ENCODE measurements around the gene SLC2A8. TPM values are rescaled to one million over a fixed set of nuclear protein-coding genes. Genes with fewer than 3 reads are reported as not detected.

The SLC2A8 gene
- total RNA-seq, 1 donor from 2014 or later, result 30.6 TPM

DNA sequence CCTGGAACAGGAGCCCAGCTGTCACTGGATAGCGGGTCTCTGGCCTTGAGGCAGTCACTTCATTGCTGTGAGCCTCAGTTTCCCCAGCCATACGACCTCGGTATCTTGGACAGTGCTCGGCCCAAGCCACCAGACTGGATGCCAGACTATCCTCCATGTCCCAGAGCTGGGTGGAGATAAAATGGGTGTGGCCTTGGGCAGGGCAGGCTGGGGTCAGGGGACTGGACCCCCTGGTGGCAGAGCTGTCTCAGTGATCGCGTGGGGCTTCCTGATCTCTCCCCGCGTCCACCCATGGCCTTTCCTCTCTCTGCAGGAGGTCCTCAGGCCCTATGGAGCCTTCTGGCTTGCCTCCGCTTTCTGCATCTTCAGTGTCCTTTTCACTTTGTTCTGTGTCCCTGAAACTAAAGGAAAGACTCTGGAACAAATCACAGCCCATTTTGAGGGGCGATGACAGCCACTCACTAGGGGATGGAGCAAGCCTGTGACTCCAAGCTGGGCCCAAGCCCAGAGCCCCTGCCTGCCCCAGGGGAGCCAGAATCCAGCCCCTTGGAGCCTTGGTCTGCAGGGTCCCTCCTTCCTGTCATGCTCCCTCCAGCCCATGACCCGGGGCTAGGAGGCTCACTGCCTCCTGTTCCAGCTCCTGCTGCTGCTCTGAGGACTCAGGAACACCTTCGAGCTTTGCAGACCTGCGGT lies 10.0 kb downstream of the SLC2A8 start:
- H3K36me3 Mint-ChIP-seq (ENCODE audit: unreplicated experiment), result no peaks in the 10 kb centered on the region
- peak overlapping the region; percentile 64 for H3K27ac Mint-ChIP-seq (ENCODE audit: unreplicated experiment)
- H3K4me3 Mint-ChIP-seq (ENCODE audit: unreplicated experiment), result no peak overlapping the region
- H3K4me1 Mint-ChIP-seq (ENCODE audit: low read depth, unreplicated experiment), result peaks cover 14% of the 10 kb centered on the region
- no peak for DNase-seq
- peaks cover 3% of the 10 kb centered on the region for H3K9me3 Mint-ChIP-seq (ENCODE audit: unreplicated experiment)
- H3K27me3 Mint-ChIP-seq (ENCODE audit: unreplicated experiment), result peaks cover 6% of the 10 kb centered on the region
- no peak for TF ChIP-seq CTCF (IDR thresholded peaks at IDR 0.05; ENCODE audit: partially characterized antibody, unreplicated experiment)

GRCh38 chr9:127407492-127407843 lies 10.5 kb downstream of the SLC2A8 start:
- H3K4me3 Mint-ChIP-seq (ENCODE audit: unreplicated experiment), result no peak overlapping the region
- no peaks in the 10 kb centered on the region for H3K36me3 Mint-ChIP-seq (ENCODE audit: unreplicated experiment)
- peaks cover 3% of the 10 kb centered on the region for H3K9me3 Mint-ChIP-seq (ENCODE audit: unreplicated experiment)
- peaks cover 6% of the 10 kb centered on the region for H3K27me3 Mint-ChIP-seq (ENCODE audit: unreplicated experiment)
- TF ChIP-seq CTCF (IDR thresholded peaks at IDR 0.05; ENCODE audit: partially characterized antibody, unreplicated experiment), result no peak
- H3K27ac Mint-ChIP-seq (ENCODE audit: unreplicated experiment), result peak overlapping the region; percentile 53
- peaks cover 14% of the 10 kb centered on the region for H3K4me1 Mint-ChIP-seq (ENCODE audit: low read depth, unreplicated experiment)
- no peak for DNase-seq

DNA sequence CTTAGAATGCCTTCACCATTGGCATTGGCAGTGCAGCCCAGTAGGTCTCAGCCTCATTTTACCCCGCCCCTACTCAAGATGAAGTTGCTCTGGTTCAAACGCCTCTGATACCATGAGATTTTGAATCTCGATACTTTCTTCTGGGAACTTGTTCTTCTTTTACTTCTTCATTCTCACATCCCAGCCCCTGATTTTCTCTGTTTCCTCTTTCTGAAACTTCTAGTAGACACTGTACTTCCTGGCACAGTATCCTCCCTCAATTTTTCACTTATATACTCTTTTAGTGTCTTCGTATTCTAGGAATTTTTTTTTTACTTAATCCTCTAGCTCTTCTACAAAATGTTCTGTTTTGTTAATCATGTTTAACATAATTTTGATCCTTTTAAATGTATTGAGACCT lies 14.2 kb downstream of the SLC2A8 start:
- Mint-ChIP-seq H3K9me3 (ENCODE audit: unreplicated experiment) (no peaks in the 10 kb centered on the region), H3K4me3 (ENCODE audit: unreplicated experiment) (no peak overlapping the region), H3K27me3 (ENCODE audit: unreplicated experiment) (peaks cover 5% of the 10 kb centered on the region), H3K4me1 (ENCODE audit: low read depth, unreplicated experiment) (peaks cover 5% of the 10 kb centered on the region), H3K36me3 (ENCODE audit: unreplicated experiment) (no peaks in the 10 kb centered on the region), H3K27ac (ENCODE audit: unreplicated experiment) (no peak overlapping the region)
- TF ChIP-seq CTCF (IDR thresholded peaks at IDR 0.05; ENCODE audit: partially characterized antibody, unreplicated experiment), result no peak
- no peak for DNase-seq

DNA sequence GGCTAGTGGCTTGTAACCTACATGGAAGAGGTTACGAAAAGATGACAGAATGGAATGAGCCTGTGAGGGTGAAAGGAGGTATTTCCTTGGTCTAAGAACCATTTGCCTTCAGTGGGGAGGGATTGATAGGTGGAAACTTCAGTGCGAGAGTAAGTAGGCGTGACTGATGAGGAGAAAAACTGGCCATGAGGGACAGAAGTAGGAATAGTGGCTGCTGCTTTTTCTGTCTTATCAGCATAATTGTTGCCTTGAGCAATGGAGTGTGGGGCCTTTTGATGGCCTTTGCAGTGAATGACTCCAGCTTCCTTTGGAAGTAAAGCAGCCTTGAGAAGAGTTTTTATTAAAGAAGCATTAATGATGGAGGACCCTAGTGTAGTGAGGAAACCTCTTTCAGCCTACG lies 18.2 kb downstream of the SLC2A8 start:
- Mint-ChIP-seq H3K27me3 (ENCODE audit: unreplicated experiment) (peaks cover 4% of the 10 kb centered on the region), H3K4me3 (ENCODE audit: unreplicated experiment) (no peak overlapping the region), H3K27ac (ENCODE audit: unreplicated experiment) (no peak overlapping the region), H3K9me3 (ENCODE audit: unreplicated experiment) (peaks cover 2% of the 10 kb centered on the region), H3K4me1 (ENCODE audit: low read depth, unreplicated experiment) (peaks cover 7% of the 10 kb centered on the region), H3K36me3 (ENCODE audit: unreplicated experiment) (no peaks in the 10 kb centered on the region)
- DNase-seq, result no peak
- TF ChIP-seq CTCF (IDR thresholded peaks at IDR 0.05; ENCODE audit: partially characterized antibody, unreplicated experiment), result no peak

- no peak for DNase-seq
- Mint-ChIP-seq H3K27ac (ENCODE audit: unreplicated experiment) (no peak overlapping the region), H3K27me3 (ENCODE audit: unreplicated experiment) (peaks cover 4% of the 10 kb centered on the region), H3K4me3 (ENCODE audit: unreplicated experiment) (no peak overlapping the region), H3K36me3 (ENCODE audit: unreplicated experiment) (no peaks in the 10 kb centered on the region), H3K9me3 (ENCODE audit: unreplicated experiment) (peaks cover 2% of the 10 kb centered on the region), H3K4me1 (ENCODE audit: low read depth, unreplicated experiment) (peaks cover 7% of the 10 kb centered on the region)
- no peak for TF ChIP-seq CTCF (IDR thresholded peaks at IDR 0.05; ENCODE audit: partially characterized antibody, unreplicated experiment)
Observed at GRCh38 chr9:127415657-127416056, 18.7 kb downstream of the SLC2A8 start.
